HAP-1 (cell line): ENCODE results near the gene ABCF1.

ENCODE experiments used
- DNase-seq, 2 experiments: peaks; one replicate each; pipeline ENCODE4 v3.0.0-alpha.2; 2016 to 2020; ENCODE audit warnings: low spot score in 2 of 2
- H3K27me3 ChIP-seq: fragments of 250-450 bp; sonication (Bioruptor Pico); 2 replicates; pipeline ENCODE4 v1.5.1; 2020; ENCODE audit warnings: low read depth, mild to moderate bottlenecking, moderate library complexity
- H3K36me3 ChIP-seq: fragments of 250-450 bp; sonication (Bioruptor Pico); replicated peaks from 2 replicates; pipeline ENCODE4 v1.5.1; 2020; ENCODE audit warnings: mild to moderate bottlenecking
- H3K4me1 ChIP-seq: fragments of 250-450 bp; sonication (Bioruptor Pico); 2 replicates; pipeline ENCODE4 v1.5.1; 2020; ENCODE audit warnings: mild to moderate bottlenecking
- H3K4me3 ChIP-seq: fragments of 250-450 bp; sonication (Bioruptor Pico); 2 replicates; pipeline ENCODE4 v1.5.1; 2020; ENCODE audit warnings: mild to moderate bottlenecking, moderate library complexity
- H3K9me3 ChIP-seq: fragments of 250-450 bp; sonication (Bioruptor Pico); 2 replicates; pipeline ENCODE4 v1.5.1; 2020; ENCODE audit warnings: mild to moderate bottlenecking, moderate library complexity
- in situ Hi-C: fragments of 300-500 bp; cut with MboI; formaldehyde crosslinking; loops from 3 replicates; pipeline ENCODE4 v1.14.3; 2020; ENCODE audit warnings: low sequenced_read_pairs, inconsistent platforms, mixed read lengths

The ABCF1 gene

DNA sequence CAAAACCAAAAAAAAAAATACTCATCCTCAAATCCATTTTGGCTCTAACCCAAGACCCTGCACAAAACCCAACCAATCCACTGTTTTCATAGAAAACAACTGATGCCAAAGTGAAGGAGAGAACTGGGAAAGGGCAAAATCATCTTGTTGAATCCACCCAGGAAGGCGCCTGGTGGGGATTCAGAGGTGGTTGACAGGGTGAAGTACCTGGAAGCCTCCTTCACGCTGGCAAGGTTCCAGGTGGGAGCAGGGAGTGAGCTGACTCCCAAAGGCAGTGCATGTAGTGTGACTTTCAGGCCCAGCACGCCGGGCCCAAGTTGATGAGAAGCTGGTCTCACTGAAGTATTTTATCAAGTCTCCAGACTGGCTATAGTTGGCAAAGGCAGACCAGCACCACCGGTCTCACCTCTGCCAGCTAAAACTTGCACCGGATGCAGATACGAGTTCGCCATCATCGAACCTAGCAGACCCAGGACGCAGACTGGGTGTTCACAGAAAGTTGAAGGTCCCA lies 29.3 kb downstream of the ABCF1 start:
- H3K27me3 ChIP-seq, result no peaks in the 10 kb centered on the region
- no peaks in the 10 kb centered on the region for H3K9me3 ChIP-seq
- H3K36me3 ChIP-seq, result peaks cover 55% of the 10 kb centered on the region
- in situ Hi-C loops, result no loop called here
- no peak overlapping the region for H3K4me3 ChIP-seq
- DNase-seq, result no peak
- no peaks in the 10 kb centered on the region for H3K4me1 ChIP-seq

DNA sequence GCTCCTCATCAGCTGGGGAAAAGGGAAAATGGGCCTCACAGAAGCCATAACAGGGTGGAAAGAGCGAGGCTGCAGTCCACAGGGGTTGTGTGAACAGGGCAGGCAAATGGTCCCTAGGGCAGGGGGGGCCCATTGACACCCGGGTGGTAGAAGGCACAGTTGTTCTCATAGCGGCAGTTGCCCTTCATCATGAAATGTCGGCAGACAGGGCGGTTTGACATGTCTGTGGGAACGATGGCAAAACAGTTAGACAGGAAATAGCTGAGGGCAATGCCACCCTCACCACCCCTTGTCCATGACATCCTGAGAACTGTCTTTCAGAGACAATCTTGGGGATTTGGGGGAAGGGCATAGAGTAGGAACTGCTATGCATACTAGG lies 30.2 kb downstream of the ABCF1 start:
- Histone ChIP-seq H3K36me3 (peaks cover 64% of the 10 kb centered on the region), H3K9me3 (no peaks in the 10 kb centered on the region), H3K4me1 (no peaks in the 10 kb centered on the region), H3K27me3 (no peaks in the 10 kb centered on the region), H3K4me3 (no peak overlapping the region)
- in situ Hi-C loops, result no loop called here
- no peak for DNase-seq

DNA sequence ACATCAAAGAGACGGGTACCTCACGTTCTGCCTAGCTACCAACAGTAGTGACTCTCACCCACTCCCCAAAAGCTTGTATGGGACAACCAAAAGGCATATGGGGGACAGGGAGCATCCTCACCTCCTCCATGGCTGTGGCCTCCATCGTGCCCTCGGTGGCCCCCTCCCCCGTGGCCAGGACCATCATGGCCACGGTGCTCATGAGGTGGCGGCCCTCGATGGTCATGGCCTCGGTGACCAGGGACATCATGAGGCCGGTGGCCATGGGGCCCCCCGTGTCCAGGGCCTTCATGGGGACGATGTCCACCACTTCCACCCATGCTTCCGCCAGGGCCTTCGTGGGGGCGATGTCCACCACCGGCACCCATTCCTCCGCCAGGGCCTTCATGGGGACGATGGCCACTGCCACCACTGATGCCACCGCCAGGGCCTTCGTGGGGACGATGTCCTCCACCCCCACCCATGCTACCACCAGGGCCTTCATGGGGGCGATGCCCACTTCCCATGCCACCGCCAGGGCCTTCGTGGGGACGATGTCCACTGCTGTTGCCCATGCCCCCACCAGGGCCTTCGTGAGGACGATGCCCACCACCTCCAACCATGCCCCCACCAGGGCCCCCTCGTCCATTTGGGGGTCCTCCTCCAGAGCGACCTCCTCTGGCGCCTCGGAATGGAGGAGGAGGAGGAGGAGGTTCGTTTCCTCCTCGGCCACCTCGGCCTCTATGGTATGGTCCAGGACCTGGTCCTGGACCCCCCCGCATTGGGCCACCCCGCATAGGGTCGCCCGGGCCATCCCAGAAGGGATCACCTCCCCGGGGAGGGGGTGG lies 30.8 kb downstream of the ABCF1 start:
- no peak for DNase-seq
- H3K4me3 ChIP-seq, result no peak overlapping the region
- no peaks in the 10 kb centered on the region for H3K9me3 ChIP-seq
- H3K36me3 ChIP-seq, result peaks cover 70% of the 10 kb centered on the region
- in situ Hi-C loops, result no loop called here
- no peaks in the 10 kb centered on the region for H3K4me1 ChIP-seq
- H3K27me3 ChIP-seq, result no peaks in the 10 kb centered on the region

DNA sequence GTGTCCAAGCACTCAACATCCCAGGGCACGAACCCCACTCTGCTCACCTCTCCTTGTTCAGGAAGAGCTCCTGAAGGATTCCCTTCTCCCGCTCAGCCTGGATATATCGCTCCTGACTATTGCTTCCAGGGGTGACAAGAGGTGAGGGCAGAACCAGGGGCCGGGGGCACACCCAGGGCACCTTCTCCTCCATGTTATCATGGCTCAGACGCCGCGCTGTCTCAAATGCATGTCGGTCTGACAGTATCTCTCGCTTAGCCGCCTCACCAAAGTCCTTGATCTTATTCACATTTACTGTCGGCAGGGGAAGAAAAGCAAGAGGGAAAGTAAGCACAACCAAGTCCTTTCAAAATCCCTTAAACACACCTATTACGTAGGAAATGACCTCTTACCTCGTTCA lies 32.7 kb downstream of the ABCF1 start:
- H3K36me3 ChIP-seq, result peaks cover 90% of the 10 kb centered on the region
- in situ Hi-C loops, result no loop called here

DNA sequence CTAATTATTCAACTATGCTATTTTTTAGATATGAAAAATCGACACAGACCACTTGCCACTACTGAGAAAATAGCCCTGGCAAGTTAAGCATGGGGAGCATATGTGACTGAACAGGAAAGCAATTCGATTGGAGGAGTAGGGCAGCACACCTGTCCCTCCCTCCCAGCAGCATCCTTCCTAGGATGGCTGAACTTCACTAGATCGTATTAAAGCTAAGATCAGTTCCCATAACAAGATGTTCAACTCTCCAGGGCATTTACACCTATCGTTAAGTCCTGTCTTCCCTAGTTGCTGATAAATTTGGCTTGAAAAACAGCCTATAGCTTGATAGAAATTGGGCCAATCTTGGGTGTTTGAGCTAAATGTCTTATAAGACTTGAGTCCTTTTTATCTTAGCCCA lies 38.8 kb downstream of the ABCF1 start:
- Histone ChIP-seq H3K36me3 (peaks cover 89% of the 10 kb centered on the region), H3K27me3 (no peaks in the 10 kb centered on the region), H3K4me1 (peaks cover 27% of the 10 kb centered on the region), H3K9me3 (no peaks in the 10 kb centered on the region), H3K4me3 (no peak overlapping the region)
- in situ Hi-C loops, result no loop called here
- no peak for DNase-seq

More for the DNA sequence above, 32.7 kb downstream of the ABCF1 start:
- H3K27me3 ChIP-seq, result no peaks in the 10 kb centered on the region
- H3K4me1 ChIP-seq, result no peaks in the 10 kb centered on the region
- DNase-seq, result no peak
- no peaks in the 10 kb centered on the region for H3K9me3 ChIP-seq
- no peak overlapping the region for H3K4me3 ChIP-seq

DNA sequence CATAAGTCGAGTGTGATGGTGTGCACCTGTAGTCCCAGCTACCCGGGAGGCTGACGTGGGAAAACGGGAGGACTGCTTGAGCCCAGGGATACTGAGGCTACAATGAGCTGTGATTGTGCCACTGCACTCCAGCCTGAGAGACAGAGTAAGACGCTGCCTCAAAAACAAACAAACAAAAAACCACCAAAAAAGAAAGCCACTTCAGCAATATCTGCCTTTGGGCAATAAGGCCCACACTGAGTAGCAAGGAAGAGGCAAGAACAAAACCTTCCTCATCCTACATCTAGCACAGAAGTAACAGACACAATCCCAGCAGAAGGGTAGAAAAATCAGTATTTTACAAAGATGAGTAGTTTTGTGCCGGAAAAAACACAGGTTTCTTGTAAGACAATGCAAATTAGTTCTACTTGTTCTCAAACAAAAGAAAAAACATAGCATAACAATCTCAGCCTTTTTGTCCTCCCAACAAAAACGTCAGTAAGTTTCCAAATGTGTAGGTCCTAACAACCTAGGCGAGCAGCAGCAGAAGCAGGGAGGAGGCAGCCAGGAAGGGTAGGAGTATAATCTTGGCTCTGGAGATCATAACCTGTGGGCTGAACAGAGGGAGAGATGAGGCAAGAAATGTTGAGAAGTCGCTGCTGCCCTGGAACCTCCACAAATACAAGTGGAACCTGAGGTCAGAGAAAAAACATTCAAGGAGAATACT lies 40.1 kb downstream of the ABCF1 start:
- in situ Hi-C loops, result no loop called here
- peaks cover 81% of the 10 kb centered on the region for H3K36me3 ChIP-seq
- no peak for DNase-seq

DNA sequence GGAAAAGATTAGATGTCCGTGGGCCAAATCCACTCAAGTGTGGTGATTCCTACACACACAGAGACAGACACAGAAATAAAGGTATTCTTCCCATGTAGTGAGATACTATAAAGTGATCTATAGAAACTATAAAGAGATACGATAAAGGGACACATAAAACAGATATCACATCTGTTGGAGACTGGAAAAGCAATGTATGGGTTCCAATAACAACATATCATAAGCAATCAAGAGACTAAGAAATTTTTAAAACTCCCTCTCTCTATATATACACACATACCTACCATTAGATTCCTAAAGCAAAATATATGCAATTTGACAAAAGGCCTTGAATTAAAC lies 40.6 kb downstream of the ABCF1 start:
- H3K27me3 ChIP-seq, result no peaks in the 10 kb centered on the region
- peaks cover 27% of the 10 kb centered on the region for H3K4me1 ChIP-seq
- DNase-seq, result no peak
- in situ Hi-C loops, result no loop called here
- no peak overlapping the region for H3K4me3 ChIP-seq
- no peaks in the 10 kb centered on the region for H3K9me3 ChIP-seq
- H3K36me3 ChIP-seq, result peaks cover 81% of the 10 kb centered on the region

More for the DNA sequence above, 40.1 kb downstream of the ABCF1 start:
- peaks cover 27% of the 10 kb centered on the region for H3K4me1 ChIP-seq
- no peaks in the 10 kb centered on the region for H3K9me3 ChIP-seq
- H3K4me3 ChIP-seq, result no peak overlapping the region
- H3K27me3 ChIP-seq, result no peaks in the 10 kb centered on the region

DNA sequence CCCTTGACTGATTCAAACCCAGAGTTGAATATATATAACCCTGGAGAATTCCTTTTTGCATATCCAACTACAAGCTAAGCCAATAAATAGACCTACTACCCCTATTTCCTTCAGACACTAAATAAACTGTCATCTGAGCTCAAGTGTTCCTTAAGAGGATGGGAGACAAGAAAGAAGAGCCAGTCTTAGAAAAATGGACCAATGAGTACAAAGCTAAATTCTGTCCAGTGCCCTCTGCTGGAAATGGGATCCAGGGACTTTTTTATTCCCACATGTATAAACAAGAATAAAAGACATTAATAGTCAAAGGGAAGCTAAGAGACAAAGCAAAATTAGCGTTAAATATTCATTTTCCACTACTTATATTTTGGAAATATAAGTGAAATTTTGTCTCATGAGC lies 41.0 kb downstream of the ABCF1 start:
- Histone ChIP-seq H3K27me3 (no peaks in the 10 kb centered on the region), H3K36me3 (peaks cover 79% of the 10 kb centered on the region), H3K4me1 (peaks cover 27% of the 10 kb centered on the region), H3K9me3 (no peaks in the 10 kb centered on the region), H3K4me3 (no peak overlapping the region)
- in situ Hi-C loops, result no loop called here
- DNase-seq, result no peak

DNA sequence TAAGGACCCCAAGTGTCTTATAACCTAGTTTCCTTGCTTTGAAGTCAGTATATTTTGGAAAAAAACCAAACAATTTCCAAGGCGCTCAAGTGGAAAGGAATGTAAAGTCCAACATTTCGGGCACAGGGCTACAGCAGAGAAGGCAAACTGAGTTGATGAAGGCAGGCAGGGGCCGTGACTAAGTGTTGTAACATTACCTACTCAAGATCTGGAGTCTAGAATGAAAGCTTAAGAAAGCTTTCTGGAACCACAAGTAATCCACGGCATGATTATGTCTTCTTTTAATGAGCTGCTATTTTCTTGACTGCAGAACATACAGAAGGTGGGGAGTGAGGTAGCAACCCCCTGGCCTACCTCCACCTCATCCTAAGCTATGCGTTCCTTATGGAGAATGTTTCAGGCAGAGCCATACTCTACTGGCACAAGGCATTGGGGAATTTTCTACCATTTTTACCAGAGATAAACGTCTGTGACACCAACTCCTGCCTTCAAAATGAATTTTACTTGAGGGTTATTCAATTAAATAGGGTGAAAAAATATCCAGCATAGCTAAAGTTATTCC lies 41.5 kb downstream of the ABCF1 start:
- no peaks in the 10 kb centered on the region for H3K27me3 ChIP-seq
- DNase-seq, result no peak
- in situ Hi-C loops, result no loop called here
- no peak overlapping the region for H3K4me3 ChIP-seq
- peaks cover 27% of the 10 kb centered on the region for H3K4me1 ChIP-seq
- H3K9me3 ChIP-seq, result no peaks in the 10 kb centered on the region
- peaks cover 74% of the 10 kb centered on the region for H3K36me3 ChIP-seq

DNA sequence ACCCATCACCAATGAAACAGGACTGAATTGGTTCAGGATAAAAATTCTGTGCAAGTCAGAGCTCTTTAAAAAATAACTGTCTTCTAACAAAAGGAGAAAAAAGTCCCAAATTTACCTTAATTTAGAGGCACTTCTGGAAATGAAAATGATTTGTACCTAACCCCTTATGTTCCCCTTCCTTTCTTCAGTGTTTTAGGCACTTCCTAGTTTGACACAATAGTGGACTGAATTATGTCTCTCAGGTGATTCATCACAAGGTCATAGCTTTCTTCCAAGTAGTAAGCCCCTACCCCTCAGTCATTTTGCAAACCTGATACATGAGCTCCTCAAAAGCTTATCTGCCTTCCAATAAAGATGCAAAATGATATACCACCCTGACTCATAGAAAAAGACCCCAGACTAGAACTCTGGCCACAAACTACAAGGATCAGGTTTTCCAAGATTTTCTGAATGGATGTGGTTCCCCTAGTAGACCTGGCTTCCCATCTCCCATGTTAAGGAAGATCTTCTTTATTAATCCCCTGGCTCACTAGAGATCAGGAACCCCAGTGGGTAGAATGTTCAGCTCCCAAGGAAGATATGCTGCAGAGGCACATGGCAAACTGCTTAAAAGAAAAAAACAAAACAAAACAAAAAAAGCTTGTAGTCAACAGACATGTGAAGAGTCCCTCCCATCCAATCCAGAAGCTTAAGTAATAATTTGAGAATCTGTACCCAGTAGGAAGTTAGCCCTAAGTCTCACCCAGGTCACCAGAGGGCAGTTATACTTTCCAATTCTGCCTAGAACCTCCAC lies 42.2 kb downstream of the ABCF1 start:
- Histone ChIP-seq H3K4me1 (peaks cover 27% of the 10 kb centered on the region), H3K4me3 (no peak overlapping the region), H3K9me3 (no peaks in the 10 kb centered on the region), H3K27me3 (no peaks in the 10 kb centered on the region), H3K36me3 (peaks cover 67% of the 10 kb centered on the region)
- in situ Hi-C loops, result no loop called here
- no peak for DNase-seq

DNA sequence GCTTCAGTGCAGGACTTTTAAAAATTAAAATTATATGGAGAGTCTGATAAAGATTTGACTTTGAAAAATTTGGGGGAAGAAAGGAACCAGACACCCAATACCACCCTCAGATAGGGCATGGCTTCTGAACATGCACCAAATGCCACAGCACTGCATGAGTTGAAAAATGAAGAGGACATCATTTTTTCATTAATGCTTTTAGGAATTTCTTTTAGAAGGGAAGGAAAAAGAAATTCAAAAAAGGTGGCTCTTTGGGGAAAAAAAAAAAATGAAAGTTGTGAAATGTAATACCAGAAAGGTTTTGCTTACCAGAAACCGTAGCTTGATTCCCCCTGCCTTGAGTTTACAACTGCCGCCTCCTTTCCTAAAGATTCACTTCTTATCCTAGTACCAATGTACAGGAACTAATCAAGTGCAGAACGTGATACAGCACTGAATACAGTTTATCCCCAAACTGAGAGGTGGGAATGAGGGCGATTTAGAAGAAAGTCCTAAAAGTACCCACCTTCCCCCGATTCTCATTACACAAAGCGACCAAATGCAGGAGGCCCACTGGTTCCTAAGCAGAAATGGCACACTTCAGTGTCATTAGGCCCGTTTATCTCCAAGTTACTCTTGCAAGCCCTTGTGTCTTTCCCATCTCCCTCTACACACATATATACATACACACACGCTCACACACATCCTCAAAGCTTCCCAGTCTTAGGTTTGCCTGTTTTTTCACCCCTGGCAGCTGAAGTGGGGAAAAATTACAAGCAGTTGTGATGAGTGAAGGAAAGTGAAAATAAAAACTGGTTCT lies 43.0 kb downstream of the ABCF1 start:
- no peaks in the 10 kb centered on the region for H3K27me3 ChIP-seq
- H3K4me3 ChIP-seq, result peak overlapping the region; percentile 99
- H3K4me1 ChIP-seq, result peaks cover 32% of the 10 kb centered on the region
- in situ Hi-C loops, result no loop called here
- no peak for DNase-seq
- no peaks in the 10 kb centered on the region for H3K9me3 ChIP-seq
- H3K36me3 ChIP-seq, result peaks cover 63% of the 10 kb centered on the region

DNA sequence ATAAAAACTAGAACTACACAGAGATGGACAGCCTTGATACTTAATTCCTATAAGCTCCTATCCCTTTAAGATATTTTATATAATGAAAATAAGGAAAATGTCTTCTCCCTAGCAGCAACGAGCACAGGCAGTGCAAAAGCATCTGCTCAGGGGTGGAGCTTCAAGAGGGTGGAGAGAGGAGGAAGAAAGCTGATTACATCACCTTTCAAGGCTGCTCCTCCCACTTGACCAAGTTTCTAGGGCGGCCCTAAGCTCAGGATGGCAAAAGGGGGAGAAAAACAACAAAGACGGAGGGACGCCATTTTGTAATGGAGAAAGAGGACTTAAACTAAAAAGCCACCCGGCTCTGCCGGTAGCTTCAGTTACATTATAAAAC lies 43.6 kb downstream of the ABCF1 start:
- Histone ChIP-seq H3K4me3 (peak overlapping the region; percentile 99), H3K36me3 (peaks cover 63% of the 10 kb centered on the region), H3K27me3 (no peaks in the 10 kb centered on the region), H3K4me1 (peaks cover 32% of the 10 kb centered on the region), H3K9me3 (no peaks in the 10 kb centered on the region)
- in situ Hi-C loops, result loop anchor here (5.0 kb wide), 1 partner anchor 107 kb away; the partner anchor contains the start of gene TUBB
- peak; percentile 92 to 93 for DNase-seq
